Measurements from ENCODE around the gene TRPT1. TPM values are rescaled to one million over a fixed set of nuclear protein-coding genes. Genes with fewer than 3 reads are reported as not detected.

The TRPT1 gene
- total RNA-seq, 4 donors from 2014 or later = 48.4 to 62.2 (median 52.8) TPM

DNA sequence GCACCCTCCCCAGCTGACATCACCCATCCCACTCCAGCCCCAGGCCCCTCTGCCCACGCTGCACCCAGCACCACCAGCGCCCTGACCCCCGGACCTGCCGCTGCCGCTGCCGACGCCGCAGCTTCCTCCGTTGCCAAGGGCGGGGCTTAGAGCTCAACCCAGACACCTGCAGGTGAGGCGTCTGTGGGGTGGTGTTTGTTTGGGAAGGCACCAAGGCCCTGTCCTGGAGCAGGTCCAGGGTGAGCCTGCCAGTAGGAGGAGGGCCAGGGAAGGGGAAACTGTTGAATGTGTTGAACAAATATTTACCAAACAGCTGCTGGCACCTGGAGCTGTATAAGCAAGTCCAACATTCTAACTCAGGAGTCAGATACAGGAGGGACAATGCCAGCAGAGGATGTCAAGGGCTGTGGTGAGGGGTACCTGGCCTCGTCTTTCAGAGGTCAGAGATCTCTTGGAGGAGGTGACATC is 11.5 kb upstream of the TRPT1 start:
- Histone ChIP-seq H3K36me3 (peaks cover 20% of the 10 kb centered on the region), H3K27ac (peak overlapping the region; percentile 69), H3K27me3 (no peaks in the 10 kb centered on the region), H3K4me1 (peaks cover 81% of the 10 kb centered on the region), H3K9me3 (no peaks in the 10 kb centered on the region), H3K4me3 (peak overlapping the region; percentile 9)
- peak in 1 of 2 donors; percentile 81 for DNase-seq (ENCODE audit: low spot score in 2 of 2)
- TF ChIP-seq POLR2A (IDR thresholded peaks at IDR 0.05) (no peak), EP300 (IDR thresholded peaks at IDR 0.05) (no peak), POLR2AphosphoS5 (IDR thresholded peaks at IDR 0.05) (no peak), CTCF (IDR thresholded peaks at IDR 0.05) (no peak)
- 58% methylated on average over 11 of the region's 12 CpGs for WGBS

DNA sequence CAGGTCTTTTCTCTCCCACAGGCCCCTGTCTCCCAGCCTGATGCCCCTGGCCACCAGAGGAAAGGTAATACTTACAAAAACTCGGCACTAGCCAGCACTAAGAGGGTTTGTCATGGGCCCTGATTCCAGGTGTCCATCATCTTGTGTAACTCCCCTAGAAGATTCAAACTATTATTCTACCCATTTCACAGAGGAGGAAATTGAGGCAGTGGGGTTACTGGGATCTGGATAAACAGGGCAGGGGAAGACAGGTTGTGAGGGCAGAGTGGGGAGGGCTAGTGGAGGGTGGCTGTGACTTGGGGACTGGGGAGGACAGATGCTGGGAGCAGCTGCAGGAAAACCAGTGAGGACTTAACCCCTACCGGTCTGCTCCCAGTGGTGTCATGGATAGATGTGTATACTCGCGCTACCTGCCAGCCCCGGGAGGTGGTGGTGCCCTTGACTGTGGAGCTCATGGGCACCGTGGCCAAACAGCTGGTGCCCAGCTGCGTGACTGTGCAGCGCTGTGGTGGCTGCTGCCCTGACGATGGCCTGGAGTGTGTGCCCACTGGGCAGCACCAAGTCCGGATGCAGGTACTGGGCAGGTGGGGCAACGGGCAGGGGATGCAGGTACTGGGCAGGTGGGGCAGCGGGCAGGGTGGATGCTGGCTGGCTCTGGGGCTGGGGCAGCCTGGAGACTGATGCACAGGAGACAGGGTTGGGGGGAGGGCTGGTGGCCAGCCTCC is 9.6 kb upstream of the TRPT1 start:
- H3K4me3 ChIP-seq = peak overlapping the region; percentile 73
- H3K27me3 ChIP-seq = no peaks in the 10 kb centered on the region
- no peaks in the 10 kb centered on the region for H3K9me3 ChIP-seq
- WGBS = 80% methylated on average over 11 of the region's 12 CpGs
- peaks cover 20% of the 10 kb centered on the region for H3K36me3 ChIP-seq
- H3K27ac ChIP-seq = peak overlapping the region; percentile 86
- TF ChIP-seq POLR2A (IDR thresholded peaks at IDR 0.05) (no peak), CTCF (IDR thresholded peaks at IDR 0.05) (no peak), POLR2AphosphoS5 (IDR thresholded peaks at IDR 0.05) (no peak), EP300 (IDR thresholded peaks at IDR 0.05) (no peak)
- peaks cover 91% of the 10 kb centered on the region for H3K4me1 ChIP-seq
- DNase-seq (ENCODE audit: low spot score in 2 of 2) = no peak

DNA sequence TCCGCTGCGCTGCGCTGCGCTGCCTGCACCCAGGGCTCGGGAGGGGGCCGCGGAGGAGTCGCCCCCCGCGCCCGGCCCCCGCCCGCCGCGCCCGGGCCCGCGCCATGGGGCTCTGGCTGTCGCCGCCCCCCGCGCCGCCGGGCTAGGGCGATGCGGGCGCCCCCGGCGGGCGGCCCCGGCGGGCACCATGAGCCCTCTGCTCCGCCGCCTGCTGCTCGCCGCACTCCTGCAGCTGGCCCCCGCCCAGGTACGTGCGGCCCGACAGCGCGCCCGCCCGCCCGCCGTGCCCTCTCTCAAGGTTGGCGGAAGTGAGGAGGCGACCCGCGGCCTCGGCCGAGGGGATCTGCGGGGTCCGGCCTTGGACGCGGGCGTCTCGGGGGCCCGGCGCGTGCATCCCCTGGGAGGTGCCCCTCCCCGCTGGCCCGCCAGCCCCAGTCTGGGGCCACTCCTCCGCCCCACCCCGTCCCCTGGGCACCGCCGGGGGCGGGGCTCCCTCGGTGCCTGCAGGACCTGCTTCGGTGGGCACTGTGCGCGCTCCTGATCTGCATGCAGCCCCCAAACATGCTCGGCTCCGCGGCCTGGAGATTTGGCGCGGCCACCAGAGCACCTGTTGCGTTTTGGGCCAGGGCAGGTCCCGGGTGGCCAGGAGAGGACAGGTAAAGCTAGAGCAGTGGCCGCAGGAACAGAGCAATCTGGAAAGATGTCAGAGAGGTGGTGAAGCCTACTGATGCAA is 8.8 kb upstream of the TRPT1 start:
- WGBS = 7% methylated on average over 3 of the region's 80 CpGs
- DNase-seq (ENCODE audit: low spot score in 2 of 2) = no peak
- H3K4me1 ChIP-seq = peaks cover 91% of the 10 kb centered on the region

DNA sequence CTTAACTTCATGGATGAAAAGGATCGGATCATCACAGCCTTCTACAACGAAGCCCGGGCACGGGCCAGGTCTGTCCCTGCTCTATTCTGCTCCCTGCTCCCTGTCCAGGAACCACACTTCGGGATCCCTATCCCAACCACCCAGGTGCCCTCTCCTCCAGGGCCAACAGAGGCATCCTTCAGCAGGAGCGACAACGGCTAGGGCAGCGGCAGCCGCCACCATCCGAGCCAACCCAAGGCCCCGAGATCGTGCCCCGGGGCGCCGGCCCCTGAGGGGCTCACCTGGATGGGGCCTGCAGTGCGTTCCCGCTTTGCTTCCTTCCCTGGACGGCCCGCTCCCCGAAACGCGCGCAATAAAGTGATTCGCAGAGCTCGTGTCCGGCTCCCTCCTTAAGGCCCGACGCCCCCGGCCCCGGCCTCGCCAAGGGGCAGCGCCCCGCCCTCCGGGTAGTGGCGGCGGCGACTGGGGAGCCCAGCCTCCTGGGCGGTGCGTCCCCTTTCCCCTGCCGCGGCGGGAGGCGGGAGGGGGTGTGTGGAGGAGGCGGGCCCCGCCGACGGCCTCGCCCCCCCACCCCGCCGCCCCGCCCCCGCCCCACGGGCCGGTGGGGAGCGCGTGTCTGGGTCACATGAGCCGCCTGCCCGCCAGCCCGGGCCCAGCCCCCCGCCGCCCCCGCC is 8.1 kb upstream of the TRPT1 start, which contains the start of gene VEGFB:
VEGFB (plus strand) TSS at position 672 of the 674 bp plus-strand sequence. CDS start 250 bp downstream, outside the sequence.
- H3K36me3 ChIP-seq = peaks cover 18% of the 10 kb centered on the region
- no peaks in the 10 kb centered on the region for H3K27me3 ChIP-seq
- WGBS = 4% methylated on average over 13 of the region's 62 CpGs
- H3K4me3 ChIP-seq = peak within 1 kb of the TSS; percentile 73
- H3K4me1 ChIP-seq = peaks cover 89% of the 10 kb centered on the region
- DNase-seq (ENCODE audit: low spot score in 2 of 2) = peak in 1 of 2 donors; percentile 85
- no peaks in the 10 kb centered on the region for H3K9me3 ChIP-seq
- TF ChIP-seq POLR2A (IDR thresholded peaks at IDR 0.05) (no peak), POLR2AphosphoS5 (IDR thresholded peaks at IDR 0.05) (no peak), EP300 (IDR thresholded peaks at IDR 0.05) (no peak)
- peak within 1 kb of the TSS; percentile 86 for H3K27ac ChIP-seq

More for the DNA sequence above, 8.8 kb upstream of the TRPT1 start:
- Histone ChIP-seq H3K4me3 (peak overlapping the region; percentile 73), H3K9me3 (no peaks in the 10 kb centered on the region), H3K27me3 (no peaks in the 10 kb centered on the region), H3K27ac (peak overlapping the region; percentile 86), H3K36me3 (peaks cover 20% of the 10 kb centered on the region)
- TF ChIP-seq EP300 (IDR thresholded peaks at IDR 0.05) = no peak
- TF ChIP-seq POLR2A (IDR thresholded peaks at IDR 0.05) = no peak
- TF ChIP-seq POLR2AphosphoS5 (IDR thresholded peaks at IDR 0.05) = no peak
- no peak for TF ChIP-seq CTCF (IDR thresholded peaks at IDR 0.05)

DNA sequence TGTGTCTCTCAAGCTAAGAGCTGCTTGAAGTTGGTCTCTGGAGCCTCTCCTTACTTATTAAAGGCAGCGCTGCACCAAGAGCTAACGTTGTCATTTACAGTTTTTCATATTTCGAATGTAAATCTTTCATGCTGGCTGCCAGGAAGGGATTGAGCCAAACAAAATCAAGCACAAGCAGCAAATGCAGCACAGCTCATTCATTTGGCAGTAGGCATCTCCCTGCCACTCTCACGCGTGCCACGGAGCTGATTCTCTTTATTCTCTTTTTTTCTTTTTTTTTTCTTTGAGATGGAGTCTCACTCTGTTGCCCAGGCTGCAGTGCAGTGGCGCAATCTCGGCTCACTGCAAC is 7.0 kb upstream of the TRPT1 start:
- Histone ChIP-seq H3K36me3 (peaks cover 7% of the 10 kb centered on the region), H3K9me3 (no peaks in the 10 kb centered on the region), H3K4me1 (peaks cover 82% of the 10 kb centered on the region), H3K27ac (no peak overlapping the region), H3K4me3 (no peak overlapping the region), H3K27me3 (no peaks in the 10 kb centered on the region)
- DNase-seq (ENCODE audit: low spot score in 2 of 2) = no peak
- TF ChIP-seq CTCF (IDR thresholded peaks at IDR 0.05) (no peak), EP300 (IDR thresholded peaks at IDR 0.05) (no peak), POLR2AphosphoS5 (IDR thresholded peaks at IDR 0.05) (no peak), POLR2A (IDR thresholded peaks at IDR 0.05) (no peak)
- 66% methylated on average over 8 of the region's 8 CpGs for WGBS

All from suprapubic skin (tissue), 4 donors.